Inflammatory macrophage treated with lipopolysaccharide for 4 hours (primary cell): ENCODE measurements around the gene TSC22D1.
A peak's percentile ranks its signal among the peaks of the same experiment; 100 is the strongest.
"Not testable (repeated sequence)": the region's sequence is repeated elsewhere in the genome, so short reads cannot be mapped to it uniquely, and the experiment has no call there.

Experiments
- DNase-seq: peaks from one replicate; pipeline ENCODE4 v3.0.0-alpha.2; 2020

The TSC22D1 gene

DNA sequence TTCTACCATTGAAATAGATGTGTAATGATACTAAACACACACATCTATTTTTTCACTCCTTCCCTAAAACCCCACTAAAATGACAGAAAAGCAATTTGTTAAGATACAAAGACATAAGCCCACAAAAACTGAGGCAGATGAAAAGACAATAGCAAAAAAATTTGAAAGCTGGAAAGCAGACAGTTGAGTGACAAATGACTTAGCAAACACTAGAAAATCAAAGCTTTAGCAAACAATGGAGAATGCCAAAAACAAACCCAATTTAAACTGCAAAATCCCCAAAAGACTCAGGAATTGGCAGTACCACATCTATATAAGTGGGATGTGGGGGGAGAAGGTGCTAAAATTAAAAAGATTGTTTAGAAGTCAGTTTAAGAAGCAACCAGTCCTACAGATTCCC lies 9.5 kb downstream of the TSC22D1 start:
- no peak for DNase-seq

DNA sequence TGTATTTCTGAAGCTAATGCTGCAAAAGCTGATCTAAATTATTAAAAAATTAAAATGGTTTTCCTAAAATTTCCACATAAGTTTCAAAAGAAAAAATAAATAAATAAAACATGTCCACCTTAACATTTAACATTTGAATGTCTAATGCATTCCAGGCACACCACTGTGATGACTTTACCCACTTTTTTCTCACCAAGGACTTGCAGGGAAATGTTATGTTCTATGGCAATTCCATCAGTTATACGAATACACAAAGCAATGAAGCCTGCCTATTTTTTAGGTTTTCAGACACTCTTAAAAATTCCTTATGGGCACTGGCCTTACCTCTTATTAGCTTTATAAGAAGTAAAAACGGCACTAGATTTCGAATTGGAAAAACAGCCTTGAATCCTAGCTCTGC lies 10.2 kb downstream of the TSC22D1 start:
- no peak for DNase-seq

DNA sequence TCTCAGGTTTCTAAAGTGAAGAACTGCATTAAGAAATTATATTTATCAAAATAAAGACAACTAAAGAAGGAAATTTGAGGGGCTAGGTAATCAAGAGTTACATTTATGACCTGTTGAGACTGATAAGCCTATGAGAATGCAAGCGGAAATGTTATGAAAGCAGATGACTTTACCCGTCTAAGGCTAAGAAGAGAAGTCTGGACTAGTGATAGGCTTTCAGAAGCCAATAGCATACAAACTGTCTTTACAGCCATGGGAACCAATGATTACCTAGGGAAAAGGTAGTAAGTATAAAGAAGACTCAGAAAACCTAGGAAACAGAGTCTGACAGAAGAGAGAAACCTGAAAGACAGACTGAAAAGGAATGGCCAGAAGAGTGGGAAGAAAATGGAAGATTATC lies 11.2 kb downstream of the TSC22D1 start:
- DNase-seq: no peak

DNA sequence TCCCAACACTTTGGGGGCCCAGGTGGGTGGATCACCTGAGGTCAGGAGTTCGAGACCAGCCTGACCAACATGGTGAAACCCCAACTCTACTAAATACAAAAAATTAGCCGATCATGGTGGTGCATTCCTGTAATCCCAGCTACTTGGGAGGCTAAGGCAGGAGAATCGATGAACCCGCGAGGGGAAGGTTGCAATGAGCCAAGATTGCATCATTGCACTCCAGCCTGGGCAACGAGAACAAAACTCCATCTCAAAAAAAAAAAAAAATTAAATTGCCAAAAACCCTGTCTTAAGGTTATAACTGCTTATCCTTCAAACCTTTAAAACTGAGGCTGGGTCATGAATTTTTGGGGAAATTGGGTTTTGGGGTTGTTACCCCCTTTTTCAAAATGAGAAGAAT lies 13.3 kb downstream of the TSC22D1 start:
- DNase-seq: not testable (repeated sequence)

DNA sequence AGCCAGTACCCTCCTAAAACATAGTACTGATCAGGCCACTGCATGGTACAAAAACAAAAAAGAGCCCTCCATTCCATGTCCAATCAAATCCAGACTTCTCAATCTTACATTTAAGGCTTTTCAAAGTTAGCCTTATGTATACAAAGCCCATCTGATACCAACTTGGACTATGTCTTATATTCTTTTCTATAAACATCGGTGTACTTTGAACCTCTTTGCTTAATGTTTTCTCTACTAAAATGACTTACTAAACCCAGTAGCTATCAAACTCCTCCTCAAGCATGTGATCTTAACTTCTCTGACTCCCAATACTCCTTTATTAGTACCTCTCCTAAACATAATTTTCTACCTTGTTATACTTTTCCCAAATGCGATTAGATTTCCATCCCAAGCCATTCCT lies 14.8 kb downstream of the TSC22D1 start:
- no peak for DNase-seq

DNA sequence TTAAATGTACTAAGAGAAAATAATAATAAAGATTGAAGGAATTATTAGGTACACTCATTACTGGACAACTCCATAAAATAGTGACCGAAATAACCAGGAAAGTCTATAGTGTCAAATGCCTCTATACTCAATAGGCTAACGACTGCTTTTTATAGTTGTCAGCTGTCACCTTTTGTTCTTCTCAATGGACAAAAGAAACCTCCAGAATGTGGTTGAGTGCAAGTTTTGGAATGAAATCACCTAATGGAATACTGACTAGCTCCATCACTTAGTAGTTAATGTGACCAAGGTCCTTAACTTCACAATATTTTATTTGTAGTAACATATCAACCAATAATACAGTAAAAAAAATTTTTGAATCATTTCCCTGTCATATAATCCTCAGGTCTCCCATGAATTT lies 18.1 kb downstream of the TSC22D1 start:
- no peak for DNase-seq

DNA sequence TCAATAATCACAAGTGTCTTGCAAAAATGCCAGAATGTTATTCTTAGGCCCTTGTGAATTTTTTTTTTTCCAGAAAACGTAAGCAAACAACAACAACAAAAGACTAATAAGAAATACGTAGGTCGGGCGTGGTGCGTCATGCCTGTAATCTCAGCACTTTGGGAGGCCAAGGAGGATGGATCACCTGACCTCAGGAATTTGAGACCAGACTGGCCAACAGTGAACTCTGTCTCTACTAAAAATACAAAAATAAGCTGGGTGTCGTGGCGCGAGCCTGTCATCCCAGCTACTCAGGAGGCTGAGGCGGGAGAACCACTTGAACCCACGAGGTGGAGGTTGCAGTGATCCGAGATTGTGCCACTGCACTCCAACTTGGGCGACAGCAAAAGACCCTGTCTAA lies 20.9 kb downstream of the TSC22D1 start:
- DNase-seq: no peak

DNA sequence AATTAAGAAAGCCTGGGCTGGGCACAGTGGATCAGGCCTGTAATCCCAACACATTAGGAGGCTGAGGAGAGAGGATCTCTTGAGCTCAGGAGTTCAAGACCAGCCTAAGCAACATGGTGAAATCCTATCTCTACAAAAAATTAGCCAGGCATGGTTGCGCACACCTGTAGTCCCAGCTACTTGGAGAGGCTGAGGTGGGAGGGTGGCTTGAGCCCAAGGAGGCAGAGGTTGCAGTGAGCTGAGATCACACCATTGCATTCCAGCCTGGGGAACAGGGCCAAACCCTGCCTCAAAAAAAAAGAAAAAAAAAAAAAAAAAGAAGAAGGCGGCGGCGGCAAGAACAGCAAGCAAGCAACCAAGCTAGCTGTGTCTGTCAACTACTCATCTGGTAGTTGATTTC lies 26.7 kb downstream of the TSC22D1 start:
- no peak for DNase-seq

DNA sequence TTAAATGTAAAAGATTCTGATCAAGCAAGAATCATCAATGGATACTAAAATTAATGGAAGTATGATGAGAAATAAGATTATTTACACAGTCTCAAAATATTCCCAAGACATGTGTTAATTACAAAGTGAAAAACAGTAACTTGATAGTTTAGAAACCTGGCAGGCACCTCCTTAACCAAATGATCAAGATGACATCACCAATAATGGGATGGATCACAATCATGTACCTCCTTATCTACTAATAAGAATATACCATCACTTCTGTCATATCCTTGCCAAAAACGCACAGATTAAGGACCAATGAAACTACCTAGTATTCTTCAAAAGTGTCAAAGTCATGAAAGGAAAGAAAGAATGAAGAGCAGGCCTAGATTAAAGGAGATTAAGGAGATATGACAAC lies 30.0 kb downstream of the TSC22D1 start:
- no peak for DNase-seq

DNA sequence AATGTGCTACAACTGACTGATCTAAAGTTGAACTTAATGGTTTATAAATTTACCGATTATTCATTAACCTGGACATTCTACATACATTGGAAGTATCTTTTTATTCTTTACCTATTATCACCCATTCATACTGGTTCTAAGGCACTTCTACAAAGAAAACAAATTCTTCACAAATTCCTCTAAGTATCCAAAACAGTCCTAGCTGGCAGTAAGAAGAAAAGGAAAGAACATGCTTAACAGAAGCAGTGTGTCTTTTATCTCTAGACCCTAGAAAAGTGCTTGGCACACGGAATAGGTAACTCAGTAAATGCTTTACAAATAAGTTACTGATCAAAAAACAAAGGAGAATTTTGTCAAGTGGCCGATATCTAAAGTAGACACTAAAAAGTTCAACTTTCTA lies 32.8 kb downstream of the TSC22D1 start:
- no peak for DNase-seq

DNA sequence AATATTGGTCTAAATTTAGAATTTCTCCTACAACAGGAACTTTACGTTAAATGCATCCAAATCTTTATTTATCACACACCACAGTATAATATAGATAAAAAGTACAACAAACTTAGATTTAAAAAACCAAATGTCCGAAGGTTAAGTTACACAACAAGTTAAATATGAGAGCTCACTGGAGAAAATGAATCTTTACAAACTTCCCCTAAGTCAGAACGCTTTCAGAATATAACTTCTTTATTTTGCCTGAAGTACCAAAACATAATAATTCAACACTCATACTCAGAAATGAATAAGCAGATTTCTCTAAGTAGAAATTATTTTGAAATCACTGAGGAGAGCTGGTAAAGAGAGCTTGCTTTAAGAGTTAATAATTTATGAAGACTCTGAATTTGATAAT lies 33.8 kb downstream of the TSC22D1 start:
- DNase-seq: peak; percentile 57

DNA sequence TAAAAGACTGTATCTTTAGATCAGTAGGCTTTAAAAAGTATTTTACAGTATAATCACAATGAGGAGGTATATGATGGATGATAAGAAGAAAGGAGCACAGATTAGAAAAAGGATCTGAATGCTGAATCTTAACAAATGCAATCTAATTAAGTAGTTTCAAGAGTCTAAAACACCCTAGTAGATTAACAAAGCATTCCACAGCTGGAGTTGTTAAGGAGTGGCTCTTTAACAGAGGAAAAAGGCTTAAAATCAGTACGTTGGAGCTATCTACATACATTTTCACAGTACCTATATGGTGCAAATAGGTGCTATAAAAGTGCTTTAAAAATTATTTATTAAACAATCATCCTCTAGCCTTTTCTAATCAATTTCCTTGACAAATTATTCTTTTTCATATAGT lies 34.5 kb downstream of the TSC22D1 start:
- no peak for DNase-seq

DNA sequence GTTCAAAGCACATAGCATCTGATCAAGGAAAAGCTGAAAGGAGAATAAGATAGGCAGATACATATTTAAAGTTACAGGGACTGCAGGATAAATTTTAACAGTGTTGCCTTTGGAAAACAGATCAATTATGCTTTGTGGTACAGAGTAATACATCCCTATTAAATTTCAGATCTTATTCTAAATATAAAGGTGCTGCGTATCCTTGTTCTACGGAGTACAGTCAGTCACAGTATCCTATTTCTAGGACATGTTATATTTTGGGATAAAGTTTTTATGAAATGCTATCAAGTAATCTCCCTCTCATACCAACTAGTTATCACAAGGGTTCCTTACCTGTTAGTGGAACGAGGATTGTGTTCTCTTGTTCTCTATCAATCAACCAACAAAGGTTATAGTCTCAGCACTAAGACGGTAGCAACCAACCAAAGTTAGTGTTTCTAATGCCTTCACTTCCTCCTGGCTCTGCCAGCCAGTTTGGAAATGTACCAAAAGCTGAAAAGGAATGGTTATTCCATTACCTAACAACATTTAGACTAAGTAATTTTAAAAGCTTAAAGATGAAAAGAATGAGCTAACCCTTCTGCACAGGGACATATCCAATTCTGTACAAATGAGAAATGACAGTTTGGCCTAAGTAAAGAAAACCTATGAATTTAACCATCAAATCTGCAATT lies 35.2 kb downstream of the TSC22D1 start:
- DNase-seq: no peak

DNA sequence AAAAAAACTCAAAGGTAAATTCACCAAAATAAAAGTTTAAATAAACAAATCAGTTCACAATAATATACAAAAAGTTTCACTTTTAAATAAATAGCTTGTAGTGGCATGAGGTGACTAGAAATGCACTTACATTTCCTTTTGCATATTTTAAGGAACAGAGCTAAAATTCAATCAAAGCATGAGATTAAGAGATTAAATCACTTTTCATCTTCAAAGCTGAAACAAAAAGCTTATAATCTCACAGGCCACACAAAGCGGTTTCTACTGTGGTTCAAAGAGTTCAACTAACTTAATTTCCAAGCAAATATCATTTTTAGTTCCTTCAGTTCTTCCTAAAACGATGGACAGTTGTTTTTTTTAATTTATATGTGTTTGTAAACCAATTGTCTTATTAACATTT lies 38.9 kb downstream of the TSC22D1 start:
- no peak for DNase-seq

DNA sequence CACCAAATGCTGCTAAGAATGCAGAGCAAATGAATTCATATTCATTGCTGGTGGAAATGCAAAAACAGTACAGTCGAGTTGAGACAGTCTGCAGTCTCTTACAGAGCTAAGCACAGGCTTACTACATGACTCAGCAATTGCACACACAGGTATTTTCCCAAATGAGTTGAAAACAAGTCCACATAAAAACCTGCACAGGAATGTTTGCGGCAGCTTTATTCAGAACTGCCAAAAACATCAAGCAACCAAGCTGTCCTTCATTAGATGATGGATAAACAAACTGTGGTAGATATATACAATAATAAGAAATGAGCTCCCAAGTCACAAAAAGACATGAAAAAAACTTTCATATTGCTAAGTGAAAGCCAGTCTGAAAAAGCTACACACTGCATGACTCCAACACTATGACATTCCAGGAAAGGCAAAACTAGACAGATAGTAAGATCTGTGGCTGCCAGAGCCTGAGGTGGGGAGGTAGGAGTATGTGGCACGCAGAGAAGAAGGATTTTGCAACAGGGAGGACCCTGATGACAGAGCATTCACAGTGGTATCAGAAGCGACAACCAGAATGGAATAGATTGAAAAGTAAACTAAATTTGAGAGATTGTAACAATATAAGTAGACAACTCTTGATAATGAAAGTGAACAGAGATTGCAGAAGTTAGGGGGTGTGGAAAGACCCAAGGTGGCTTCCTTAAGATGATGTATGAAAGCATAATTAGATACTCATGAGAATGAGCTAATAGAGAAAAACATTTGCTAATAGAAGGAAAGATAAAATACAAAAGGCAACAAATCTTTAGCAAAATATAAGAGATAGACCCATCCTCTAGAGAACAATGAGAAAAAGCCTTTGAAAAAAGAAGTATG lies 52.7 kb downstream of the TSC22D1 start:
- DNase-seq: peak; percentile 79

DNA sequence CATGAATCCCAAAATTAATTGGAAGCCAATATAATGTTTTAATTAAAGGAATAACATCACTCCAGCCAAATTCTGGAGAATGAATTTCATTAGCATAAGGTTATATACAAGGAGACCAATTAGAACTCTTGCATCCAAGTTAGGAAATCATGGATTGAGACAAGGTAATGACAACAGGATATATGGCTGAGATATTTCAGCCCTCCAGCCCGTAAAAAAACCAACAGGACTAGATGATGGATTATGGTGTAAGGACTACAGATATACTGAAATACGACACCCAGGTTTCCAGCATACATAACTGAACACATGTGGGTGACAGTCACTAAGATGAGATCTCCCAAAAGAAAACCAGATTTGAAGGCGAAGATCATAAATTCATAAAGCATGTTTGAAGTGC lies 56.5 kb downstream of the TSC22D1 start:
- no peak for DNase-seq

DNA sequence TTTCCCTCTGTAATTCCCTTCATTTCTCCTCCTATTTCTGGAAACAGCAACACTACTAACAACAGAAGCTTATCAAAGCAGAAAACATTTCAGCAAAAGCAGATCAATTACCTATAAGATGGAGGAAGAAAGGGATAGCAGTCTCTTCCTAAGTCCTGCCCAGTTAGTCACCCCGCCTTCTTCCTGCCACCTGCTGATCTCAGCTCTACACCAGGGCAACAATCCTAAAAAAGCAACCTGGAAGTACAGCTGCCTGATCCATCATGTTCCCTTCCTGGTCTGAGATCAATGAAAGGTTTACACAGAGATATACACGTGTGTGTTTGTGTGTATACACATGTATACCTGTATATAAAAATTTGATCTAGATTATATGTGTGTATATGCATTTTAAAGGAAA lies 59.4 kb downstream of the TSC22D1 start:
- no peak for DNase-seq

DNA sequence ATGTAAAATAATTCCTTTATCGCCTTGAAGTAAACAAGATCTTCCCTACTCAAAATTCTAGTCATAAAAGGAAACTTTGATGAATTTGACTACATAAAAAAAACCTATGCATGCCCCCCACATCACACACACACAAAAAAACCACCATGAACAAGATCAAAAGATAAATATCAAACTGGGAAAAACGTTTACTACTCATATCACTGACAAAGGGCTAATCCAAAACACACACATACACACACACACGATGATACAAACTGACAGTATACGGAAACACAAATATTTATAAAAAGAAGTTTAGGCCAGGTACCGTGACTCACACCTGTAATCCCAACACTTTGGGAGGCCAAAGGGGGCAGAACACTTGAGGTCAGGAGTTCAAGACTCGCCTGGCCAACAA lies 61.9 kb downstream of the TSC22D1 start:
- DNase-seq: no peak

DNA sequence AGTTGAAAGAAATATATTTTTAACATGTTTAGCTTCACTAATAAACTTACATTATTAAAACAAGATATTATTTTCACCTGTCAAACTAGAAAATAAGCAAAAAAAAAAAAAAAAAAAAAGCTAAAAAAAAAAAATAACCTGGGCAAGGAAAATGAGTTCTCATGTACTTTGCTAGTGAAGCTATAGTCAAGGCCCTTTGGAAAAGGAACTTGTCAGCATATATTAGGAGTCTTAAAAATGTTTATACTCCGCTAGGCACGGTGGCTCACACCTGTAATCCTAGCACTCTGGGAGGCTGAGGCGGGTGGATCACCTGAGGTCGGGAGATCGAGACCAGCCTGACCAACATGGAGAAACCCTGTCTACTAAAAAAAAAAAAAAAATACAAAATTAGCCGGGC lies 66.3 kb downstream of the TSC22D1 start:
- DNase-seq: not testable (repeated sequence)

DNA sequence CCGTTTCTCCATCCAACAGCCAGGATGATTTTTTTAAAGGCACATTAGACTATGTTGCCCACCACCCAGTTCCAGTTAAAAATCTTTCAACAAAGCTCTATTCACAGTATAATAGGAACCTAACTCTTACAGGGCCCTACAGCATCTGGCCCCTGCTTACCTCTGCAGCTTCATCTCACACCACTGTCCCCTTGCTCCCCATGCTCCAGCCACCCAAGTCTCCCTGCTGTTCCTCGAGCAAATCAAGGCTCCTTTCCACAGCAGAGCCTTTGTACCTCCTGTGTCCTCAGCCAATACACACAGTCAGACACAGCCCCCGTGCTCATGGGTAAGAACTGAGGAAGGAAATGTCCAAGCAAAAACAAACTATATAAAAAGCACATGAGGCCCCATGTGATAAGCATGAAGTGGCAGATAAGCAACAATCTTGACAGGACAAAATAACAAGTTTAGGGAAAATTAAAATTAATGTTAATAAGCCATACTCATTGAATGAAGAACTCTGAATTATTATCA lies 67.5 kb downstream of the TSC22D1 start:
- no peak for DNase-seq

DNA sequence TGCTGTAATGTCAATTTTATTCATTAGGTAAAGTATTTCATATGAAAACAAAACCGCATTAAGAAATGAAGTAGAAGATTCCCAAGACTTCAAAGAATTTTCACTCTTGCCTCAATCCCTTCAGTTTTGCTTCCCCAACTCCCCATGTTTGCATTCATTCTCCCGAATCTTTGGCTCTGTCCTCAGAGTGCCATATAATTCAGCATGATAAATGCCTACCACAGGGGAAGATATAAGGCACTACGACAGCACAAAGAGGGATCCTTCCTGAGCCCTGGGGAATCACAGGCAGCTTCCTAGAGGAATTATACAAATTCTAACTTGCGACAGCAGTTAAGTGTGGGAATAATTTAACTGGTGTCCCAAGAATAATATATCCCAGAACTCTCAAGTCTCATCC lies 68.5 kb downstream of the TSC22D1 start:
- DNase-seq: no peak

DNA sequence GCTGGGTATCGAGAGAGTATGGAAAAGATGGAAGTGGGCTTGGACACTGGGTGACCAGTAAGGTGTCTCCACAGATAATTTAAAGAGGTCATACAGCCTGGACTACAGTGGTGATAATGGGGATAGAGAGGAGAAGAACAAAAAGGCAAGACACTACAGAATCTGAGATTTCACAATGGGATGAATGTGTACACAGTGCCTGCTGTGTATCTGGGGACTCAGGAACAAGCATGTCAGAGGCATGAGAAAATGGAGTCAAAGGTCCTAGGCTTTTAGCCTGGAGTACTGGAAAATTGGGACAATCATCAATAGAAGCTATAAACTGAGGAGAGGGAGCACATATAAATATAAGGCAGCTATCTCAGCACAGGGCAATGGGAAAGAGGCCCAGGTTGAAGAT lies 69.4 kb downstream of the TSC22D1 start:
- DNase-seq: no peak

DNA sequence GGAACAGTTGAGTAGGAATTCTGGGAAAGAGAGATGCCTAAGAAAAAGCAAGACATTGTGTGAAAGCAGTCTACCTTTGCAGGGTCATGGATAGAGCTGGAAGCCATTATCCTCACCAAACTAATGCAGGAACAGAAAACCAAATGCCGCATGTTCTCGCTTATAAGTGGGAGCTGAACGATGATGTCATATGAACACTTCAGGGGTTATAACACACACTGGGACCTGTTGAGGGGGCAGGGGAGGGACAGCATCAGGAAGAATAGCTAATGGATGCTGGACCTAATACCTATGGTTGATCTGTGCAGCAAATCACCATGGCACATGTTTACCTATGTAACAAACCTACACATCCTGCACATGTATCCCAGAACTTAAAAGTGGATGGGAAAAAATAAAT lies 69.9 kb downstream of the TSC22D1 start:
- no peak for DNase-seq

DNA sequence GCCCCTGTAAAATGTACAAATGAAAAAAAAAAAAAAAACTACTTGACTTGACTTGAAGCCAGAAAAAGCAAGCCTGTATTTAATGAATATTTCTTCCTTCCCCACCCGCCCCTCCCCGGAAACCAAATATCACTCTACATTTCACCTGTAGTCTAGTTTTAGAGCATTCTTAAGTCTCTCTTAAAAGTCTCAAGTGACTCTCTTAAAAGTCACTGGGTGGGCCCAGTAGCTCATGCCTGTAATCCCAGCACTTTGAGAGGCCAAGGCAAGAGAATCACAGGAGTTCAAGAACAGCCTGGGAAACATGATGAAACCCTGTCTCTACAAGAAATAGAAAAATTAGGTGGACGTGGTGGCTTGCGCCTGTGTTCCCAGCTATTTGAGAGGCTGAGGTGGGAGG lies 72.0 kb downstream of the TSC22D1 start:
- no peak for DNase-seq

DNA sequence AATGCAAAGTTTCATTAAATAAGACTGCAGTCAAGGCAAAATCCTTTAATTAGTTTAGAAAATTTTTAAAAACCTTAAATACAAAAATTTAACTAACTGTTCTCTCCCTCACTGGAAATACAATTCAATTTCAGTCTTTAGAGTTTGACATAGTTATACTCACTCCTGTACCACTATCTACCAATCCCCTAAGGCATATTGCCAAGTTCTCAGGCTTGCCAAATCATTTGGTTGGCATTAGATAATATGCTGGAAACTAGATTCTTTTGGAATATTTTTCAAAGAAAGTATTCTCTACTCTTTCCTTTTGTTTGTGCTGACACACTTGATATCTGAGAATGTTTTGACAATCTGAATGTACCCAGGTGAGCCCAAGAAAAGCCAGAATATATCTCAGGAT lies 77.2 kb downstream of the TSC22D1 start:
- no peak for DNase-seq
